BJ (cell line): ENCODE data around the gene STK33. TPM values are rescaled to one million over a fixed set of nuclear protein-coding genes. Genes with fewer than 3 reads are reported as not detected.

Experiments used
- CTCF ChIA-PET: fragments of 350-600 bp; formaldehyde crosslinking; extraction: SDS; loops from one replicate; lab custom pipeline; 2021; ENCODE audit warnings: antibody characterized with exemption, inconsistent platforms; lab: Yijun Ruan, JAX
- POLR2A ChIA-PET: fragments of 300-600 bp; sonication (Branson Sonifier 250); formaldehyde crosslinking; extraction: SDS; loops from one replicate; lab custom pipeline; 2021; ENCODE audit warnings: antibody characterized with exemption; lab: Charles Lee
- DNase-seq: peaks from one replicate; pipeline ENCODE4 v3.0.0-alpha.2; 2011; ENCODE audit warnings: low read depth
- H3K27me3 ChIP-seq: 2 replicates; pipeline ENCODE4 v1.6.0; 2011; ENCODE audit warnings: low read length; ENCODE audit not compliant: control insufficient read depth, insufficient read depth
- H3K36me3 ChIP-seq: 2 replicates; pipeline ENCODE4 v1.5.1; 2011; ENCODE audit warnings: low read length; ENCODE audit not compliant: control insufficient read depth, insufficient read depth
- H3K4me3 ChIP-seq: 2 replicates; pipeline ENCODE4 v1.5.1; 2011; ENCODE audit warnings: low read depth, mild to moderate bottlenecking, control low read depth, low read length
- polyA plus RNA-seq: library from polyadenylated mRNA; depleted of rRNA; stranded (reverse); fragments of >200 nt; gene quantifications from 2 replicates; pipeline ENCODE4 v1.2.3, GENCODE V29; 2011
- TF ChIP-seq, protein P1 (sequence below): IDR thresholded peaks from 2 replicates; pipeline ENCODE4 v1.5.1; 2011; ENCODE audit warnings: low read depth, mild to moderate bottlenecking, control low read depth, inconsistent platforms, low read length, moderate library complexity; ENCODE audit not compliant: insufficient read depth

STK33 gene
- polyA plus RNA-seq, 1 experiment: 3.0 TPM

DNA sequence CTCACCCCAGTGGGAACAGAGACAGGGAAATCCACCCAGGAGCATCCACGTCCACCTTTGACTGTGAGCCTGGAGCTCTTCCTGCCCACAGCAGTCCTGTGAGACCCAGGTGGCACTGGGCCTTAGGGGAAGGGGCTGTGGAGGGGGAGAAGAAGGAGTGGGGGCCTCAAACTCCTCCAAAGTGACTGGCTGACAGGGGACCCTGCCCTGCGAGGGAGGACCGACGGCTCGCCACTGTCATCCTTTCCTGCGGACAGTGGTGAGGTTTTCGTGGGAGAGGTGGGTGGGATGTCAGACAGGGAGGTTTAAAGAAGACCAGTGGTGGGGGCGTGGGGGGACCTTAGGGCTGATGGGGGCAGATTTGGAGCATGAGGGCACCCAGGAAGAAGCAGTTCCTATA lies 237.8 kb downstream of the STK33 start:
- no peak for DNase-seq
- Histone ChIP-seq H3K27me3 (peaks cover 16% of the 10 kb centered on the region), H3K36me3 (no peaks in the 10 kb centered on the region), H3K4me3 (no peak overlapping the region)
- ChIA-PET POLR2A (no interaction called here), CTCF (interaction anchor here (0.6 to 1.0 kb wide), 2 partner anchors 19 to 93 kb away, joined by 3 to 8 read pairs; partner anchors contain the start of gene LMO1)
- TF ChIP-seq, protein P1, sequence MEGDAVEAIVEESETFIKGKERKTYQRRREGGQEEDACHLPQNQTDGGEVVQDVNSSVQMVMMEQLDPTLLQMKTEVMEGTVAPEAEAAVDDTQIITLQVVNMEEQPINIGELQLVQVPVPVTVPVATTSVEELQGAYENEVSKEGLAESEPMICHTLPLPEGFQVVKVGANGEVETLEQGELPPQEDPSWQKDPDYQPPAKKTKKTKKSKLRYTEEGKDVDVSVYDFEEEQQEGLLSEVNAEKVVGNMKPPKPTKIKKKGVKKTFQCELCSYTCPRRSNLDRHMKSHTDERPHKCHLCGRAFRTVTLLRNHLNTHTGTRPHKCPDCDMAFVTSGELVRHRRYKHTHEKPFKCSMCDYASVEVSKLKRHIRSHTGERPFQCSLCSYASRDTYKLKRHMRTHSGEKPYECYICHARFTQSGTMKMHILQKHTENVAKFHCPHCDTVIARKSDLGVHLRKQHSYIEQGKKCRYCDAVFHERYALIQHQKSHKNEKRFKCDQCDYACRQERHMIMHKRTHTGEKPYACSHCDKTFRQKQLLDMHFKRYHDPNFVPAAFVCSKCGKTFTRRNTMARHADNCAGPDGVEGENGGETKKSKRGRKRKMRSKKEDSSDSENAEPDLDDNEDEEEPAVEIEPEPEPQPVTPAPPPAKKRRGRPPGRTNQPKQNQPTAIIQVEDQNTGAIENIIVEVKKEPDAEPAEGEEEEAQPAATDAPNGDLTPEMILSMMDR: no peak

- CTCF ChIA-PET: interaction anchor here (0.6 kb wide), 3 partner anchors 14 to 92 kb away, joined by 3 to 7 read pairs (median 3); partner anchors contain the start of gene LMO1
- H3K36me3 ChIP-seq: no peaks in the 10 kb centered on the region
- TF ChIP-seq, protein P1: no peak
- H3K27me3 ChIP-seq: peaks cover 16% of the 10 kb centered on the region
- DNase-seq: no peak
- no peak overlapping the region for H3K4me3 ChIP-seq
- POLR2A ChIA-PET: no interaction called here
These were observed 238.6 kb downstream of the STK33 start for GRCh38 chr11:8355416-8355742.

GRCh38 chr11:8354622-8355415 lies 239.2 kb downstream of the STK33 start:
- H3K4me3 ChIP-seq: no peak overlapping the region
- ChIA-PET CTCF (interaction anchor here (0.6 kb wide), 2 partner anchors 14 to 15 kb away, joined by 3 to 7 read pairs; no protein-coding TSS in a partner anchor), POLR2A (no interaction called here)

GRCh38 chr11:8352876-8353505 lies 241.0 kb downstream of the STK33 start:
- TF ChIP-seq, protein P1: no peak
- DNase-seq: no peak
- POLR2A ChIA-PET: no interaction called here
- Histone ChIP-seq H3K27me3 (peaks cover 15% of the 10 kb centered on the region), H3K4me3 (no peak overlapping the region), H3K36me3 (no peaks in the 10 kb centered on the region)
- CTCF ChIA-PET: interaction anchor here (0.6 kb wide), 1 partner anchor 816 kb away, joined by 3 read pairs; no protein-coding TSS in a partner anchor

More at GRCh38 chr11:8354622-8355415, 239.2 kb downstream of the STK33 start:
- Histone ChIP-seq H3K27me3 (peaks cover 14% of the 10 kb centered on the region), H3K36me3 (no peaks in the 10 kb centered on the region)
- no peak for DNase-seq
- TF ChIP-seq, protein P1: 0 out of 2 replicates have a peak, but pooled peaks have one; percentile 2
